Fibroblast of gingiva (primary cell): Measurements from ENCODE around the gene ACTN2.
"Not testable (repeated sequence)": the region's sequence is repeated elsewhere in the genome, so short reads cannot be mapped to it uniquely, and the experiment has no call there.

ENCODE experiments used
- DNase-seq: peaks from one replicate; pipeline ENCODE4 v3.0.0-alpha.2; 2011; ENCODE audit warnings: low read depth

The ACTN2 gene

DNA sequence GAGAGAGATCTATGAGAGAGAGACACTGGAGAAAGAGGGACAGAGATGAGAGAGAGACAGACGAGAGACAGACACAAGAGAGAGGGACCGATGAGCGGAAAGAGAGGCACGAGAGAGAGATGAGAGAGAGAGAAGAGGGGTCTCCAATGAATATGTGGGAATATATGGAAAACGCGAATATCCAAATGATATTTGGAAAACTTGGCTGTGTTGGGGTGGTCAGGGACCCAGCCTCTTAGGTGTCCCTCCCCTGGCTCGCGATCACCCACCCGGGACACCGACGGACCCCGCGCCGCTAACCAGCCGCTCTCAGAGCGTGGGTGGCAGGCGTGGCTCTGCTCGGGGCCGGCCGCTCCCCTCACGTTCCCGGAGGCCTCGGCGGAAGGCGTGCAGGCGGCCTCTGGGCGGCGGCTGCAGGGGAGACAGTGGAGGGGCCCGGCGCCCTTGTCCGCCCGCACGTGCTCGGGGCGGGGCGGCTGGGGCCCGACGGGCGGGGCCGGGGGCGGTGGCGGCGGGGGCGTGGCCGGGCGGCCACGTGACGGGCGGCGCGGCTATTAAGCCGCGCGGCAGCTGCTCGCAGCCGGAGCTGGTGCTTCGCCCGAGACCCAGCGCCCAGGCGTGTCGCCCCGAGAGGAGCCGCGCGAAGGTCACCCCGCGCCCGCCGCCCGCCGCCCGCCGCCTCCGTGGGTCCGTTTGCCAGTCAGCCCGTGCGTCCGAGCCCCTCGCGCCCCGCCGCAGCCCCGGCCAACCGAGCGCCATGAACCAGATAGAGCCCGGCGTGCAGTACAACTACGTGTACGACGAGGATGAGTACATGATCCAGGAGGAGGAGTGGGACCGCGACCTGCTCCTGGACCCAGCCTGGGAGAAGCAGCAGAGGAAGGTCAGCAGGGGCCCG, at the start of gene ACTN2:
TSS of gene ACTN2 (plus strand) at position 583 of the 898 bp plus-strand sequence. CDS start at position 758, 175 bp downstream.
- no peak for DNase-seq

DNA sequence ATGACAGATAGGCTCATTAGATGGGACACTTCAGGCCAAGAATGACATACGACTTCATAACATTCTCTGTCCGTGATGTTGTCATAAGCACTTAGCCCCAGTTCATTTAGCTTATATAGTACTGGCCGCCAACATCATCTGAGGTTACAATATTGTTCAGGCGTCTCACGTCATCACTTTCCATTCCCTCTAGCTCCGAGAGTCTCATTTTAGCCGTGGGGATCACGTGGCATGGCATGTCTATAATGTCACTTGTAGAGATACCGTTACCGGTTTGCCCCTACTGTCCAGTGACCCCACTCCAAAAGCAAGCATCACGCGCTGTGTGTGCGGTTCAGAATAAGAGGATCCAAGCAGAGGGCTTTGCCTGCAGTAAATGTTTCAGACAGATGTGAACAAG, 47.4 kb upstream of the ACTN2 start:
- no peak for DNase-seq

DNA sequence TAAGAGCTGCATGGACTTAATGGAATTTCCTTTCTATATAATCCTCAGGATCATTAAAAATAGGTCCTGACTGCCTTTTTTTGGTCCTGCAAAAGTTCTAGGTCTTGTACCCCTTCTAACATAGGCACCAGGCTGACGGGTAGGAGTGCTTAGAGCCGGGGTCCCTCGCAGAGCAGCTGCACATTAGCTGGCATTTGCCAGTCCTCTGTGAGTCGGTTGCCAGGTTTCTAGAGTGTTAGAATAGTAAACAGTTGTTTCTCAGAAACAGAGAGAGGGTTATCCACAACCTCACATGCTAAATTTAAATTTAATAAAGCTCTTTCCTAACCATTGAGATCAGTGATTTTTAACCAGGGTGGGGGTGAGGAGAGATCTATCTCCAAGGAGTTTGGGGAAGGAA, 46.6 kb upstream of the ACTN2 start:
- DNase-seq, result no peak

DNA sequence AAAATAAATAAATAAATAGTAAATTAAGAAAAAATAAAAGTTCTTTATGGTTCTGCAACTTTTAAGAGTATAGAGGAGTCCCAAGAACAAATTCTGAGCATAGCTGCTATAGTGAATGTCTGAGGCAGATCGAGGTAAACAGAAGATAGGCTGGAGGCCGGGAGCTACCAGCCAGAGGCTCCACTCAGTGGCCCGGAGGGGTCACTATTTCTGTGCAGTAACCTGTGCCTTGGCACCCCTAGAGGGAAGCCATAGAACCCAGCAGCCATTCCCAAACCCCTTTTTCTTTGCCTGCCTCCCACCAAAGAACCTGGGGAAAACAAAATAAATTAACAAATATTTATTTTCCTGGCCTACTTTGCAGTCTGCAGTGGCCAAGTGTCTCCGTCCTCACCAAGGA, 43.5 kb upstream of the ACTN2 start:
- no peak for DNase-seq

DNA sequence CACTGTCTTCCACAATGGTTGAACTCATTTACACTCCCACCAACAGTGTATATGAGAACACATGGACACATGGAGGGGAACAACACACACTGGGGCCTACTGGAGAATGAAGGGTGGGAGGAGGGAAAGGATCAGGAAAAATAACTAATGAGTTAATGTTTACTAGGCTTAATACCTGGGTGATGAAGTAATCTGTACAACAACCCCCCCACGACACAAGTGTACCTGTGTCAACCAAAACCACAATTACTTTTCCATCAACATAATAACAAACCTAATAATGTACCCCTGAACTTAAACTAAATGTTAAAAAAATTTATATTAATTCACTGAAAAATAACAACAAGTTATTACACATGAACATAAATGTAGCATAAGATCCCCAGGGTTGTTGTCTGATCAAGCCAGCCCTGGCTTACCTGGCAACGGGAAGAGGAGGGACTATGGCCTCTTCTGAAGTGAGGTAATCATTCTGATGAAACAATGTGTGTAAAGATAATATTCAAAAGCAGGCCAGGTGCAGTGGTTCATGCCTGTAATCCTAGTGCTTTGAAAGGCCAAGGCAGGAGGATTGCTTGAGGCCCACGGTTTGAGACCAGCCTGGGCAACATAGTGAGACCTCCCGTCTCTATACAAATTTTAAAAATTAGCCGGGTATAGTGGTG, 41.2 kb upstream of the ACTN2 start:
- no peak for DNase-seq

DNA sequence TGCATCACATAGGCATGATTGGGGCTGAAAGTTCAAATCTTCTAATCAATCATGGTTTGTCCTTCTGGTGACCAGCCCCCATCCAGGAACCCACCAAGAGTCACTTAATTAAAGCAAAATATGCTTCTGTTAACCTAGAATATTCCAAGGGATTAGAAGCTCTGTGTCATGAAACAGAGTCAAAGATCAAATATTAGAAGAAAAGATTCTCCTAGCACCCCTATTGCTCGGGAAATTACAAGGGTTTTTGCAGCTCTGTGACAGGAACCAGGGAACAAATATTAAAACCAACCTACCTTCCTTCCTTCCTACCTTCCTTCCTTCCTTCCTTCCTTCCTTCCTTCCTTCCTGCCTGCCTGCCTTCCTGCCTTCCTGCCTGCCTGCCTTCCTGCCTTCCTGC, 31.8 kb upstream of the ACTN2 start:
- DNase-seq, result no peak

DNA sequence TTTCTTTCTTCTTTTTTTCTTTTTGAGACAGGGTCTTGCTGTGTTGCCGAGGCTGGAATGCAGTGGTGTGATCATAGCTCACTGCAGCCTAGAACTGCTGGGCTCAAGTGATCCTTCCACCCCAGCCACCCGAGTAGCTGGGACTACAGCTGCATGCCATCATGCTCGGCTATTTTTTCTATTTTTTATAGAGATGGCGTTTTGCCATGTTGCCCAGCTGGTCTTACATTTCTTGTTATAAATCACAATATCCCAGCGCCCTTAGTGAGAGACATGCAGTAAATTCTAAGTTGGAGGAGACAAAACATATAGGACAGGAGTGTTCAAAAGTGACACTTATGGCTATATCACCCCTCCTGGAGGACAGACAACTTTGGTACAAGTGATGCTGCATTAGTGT, 31.3 kb upstream of the ACTN2 start:
- no peak for DNase-seq

DNA sequence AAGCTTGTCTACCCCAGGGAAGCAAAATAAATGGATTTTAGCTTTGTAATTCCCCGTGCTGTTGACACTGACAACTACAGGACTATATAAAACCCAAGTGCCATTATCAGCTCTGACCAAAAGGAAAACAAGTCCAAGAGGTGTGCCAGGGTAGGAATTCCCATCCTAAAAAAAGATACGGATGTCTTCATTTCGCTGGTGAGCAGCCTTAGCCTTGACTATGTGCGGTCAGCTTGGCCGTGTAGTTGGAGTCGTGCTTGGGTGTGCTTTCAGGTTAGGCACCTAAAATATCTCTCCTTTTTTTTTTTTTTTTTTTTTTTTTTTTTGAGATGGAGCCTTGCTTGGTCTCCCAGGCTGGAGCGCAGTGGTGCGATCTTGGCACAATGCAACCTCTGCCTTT, 28.9 kb upstream of the ACTN2 start:
- DNase-seq, result no peak

DNA sequence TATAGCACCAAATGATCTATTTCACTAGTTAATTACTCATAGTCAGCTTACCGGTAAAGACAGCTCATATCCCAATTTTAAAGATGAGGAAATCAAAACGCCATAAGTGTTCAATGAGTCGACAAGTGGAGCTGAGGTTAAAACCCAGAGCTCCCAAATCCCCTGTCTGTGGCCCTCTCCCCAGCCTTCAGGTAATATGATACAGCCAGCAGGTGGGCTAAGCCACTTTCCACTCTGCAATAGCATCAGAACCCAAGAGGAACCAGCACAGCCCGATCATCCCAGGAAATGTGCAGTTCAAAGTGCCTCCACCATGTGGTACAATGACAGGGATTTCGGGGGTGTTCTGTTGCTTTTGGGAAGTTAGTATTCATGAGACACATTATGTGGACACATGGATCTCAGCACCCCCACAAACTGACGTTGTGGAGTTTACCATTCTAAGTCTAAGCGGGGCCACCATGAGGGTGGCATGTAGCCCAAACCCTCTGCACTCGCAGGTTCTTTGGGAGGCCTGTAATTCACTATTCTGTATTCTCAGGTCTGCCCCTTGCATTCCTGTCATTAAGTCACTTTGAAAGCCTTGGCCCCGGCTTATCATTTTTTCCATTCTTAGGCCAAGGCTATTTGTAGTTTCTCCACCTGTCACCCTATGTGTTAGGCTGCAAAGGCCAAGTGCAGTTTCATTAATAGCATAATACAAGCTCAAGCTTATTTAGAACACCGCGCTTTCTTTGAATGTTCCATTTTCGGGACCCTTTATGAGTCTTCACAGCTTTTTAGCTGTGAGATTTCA, 26.3 kb upstream of the ACTN2 start:
- no peak for DNase-seq

DNA sequence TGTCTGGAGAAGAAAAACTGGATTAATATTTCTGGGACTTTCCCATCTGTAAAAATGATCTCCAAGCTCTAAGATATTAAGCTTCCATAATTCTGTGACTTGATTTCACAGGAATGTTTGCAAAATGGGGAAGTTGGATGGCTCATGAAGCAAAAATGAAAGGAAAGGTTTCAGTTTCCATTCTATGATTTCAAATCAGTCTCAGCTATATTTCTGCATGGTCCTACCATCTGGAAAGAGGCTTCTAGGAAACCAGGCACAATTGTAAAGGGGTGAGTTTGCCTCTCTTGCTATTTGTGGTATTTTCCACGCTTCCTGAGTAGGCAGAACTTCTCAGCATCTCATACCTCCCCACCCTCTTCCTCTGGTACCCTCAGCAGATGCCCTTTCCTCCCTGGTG, 22.4 kb upstream of the ACTN2 start:
- DNase-seq, result no peak

DNA sequence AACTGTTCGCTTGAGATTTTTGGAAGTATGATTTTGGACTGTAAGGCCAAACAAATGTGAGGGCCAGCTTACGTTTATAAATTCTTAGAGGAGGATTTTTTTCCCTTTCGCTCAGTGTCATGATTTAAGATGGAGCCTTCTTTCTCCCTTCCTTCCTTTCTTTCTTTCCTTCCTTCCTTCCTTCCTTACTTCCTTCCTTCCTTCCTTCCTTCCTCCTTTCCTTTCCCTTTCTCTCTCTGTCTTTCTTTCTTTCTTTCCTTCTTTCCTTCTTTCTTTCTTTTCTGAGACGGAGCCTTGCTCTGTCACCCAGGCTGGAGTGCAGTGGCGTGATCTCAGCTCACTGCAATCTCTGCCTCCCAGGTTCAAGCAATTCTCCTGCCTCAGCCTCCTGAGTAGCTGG, 17.4 kb upstream of the ACTN2 start:
- not testable (repeated sequence) for DNase-seq

DNA sequence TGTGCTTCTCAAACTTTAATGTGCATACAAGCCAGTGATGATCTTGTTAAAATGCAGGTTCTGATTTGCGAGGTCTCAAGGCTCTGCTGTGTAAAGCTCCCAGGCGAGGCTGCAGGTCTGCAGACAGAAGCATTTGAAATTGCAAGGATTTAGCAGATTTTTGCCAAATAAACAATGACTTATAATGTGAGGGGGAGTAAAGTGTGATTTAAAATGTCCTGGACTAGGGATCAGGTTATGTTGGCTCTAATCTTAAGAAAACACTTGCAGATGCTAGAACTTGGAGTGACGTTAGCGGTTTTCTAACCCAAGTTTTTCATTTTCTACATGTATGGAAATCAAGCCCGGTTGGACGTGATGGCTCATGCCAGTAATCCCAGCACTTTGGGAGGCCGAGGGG, 16.2 kb upstream of the ACTN2 start:
- no peak for DNase-seq

DNA sequence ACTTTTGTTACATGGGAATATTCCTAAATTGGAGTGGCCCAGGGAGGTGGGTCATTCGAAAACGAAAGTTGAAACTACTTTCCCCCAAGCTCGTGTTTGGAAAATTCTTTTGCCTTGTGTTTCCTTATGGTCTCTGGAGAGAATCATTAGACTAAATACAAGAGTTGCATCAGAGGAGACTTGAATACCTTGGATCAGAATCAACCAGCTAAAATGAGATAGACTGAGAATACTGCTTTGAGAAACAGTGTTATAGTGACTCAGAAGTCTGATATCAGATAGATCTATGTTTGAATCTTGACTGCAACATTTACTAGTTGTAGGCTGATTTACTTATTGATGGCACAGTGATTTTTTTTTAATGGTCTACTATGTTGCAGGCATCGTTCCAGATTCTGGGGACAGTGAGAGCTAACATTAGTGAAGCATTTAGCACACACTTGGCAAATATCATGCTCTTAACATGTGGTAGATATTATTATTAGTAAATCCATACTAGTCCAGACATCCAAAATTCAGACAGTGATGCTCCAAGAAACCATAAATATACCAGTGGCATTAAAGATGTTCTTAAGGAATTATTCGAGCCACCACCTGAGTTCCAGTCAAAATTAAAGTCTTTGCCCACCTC, 12.9 kb upstream of the ACTN2 start:
- peak; percentile 36 for DNase-seq

DNA sequence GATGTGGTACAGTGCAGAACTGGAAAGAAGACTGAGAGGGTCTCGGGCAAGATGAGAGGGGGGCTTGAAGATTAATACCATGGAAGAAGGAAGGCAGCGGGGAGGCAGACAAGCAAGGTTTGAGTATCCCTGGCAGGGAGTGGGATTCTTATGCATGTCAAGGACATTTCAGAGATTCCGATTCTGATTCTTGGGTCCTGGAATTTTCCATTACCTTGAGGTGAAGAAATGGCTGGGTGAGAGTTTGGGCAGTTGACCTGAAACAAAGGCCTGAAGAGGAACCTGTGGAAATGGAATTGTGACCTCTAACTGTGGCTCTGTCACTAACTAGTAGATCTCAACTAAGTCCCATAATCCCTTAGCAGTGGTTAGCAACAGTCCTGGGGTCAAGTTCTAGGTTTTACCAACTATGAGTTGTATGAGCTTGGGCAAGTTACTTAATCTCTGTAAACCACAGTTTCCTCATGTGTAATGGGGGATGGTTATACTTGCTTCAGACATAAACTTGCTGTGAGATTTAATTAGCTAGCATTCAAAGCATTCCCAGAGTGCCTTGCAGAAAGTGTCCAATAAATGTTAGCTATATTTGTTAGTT, 8.6 kb upstream of the ACTN2 start:
- no peak for DNase-seq

DNA sequence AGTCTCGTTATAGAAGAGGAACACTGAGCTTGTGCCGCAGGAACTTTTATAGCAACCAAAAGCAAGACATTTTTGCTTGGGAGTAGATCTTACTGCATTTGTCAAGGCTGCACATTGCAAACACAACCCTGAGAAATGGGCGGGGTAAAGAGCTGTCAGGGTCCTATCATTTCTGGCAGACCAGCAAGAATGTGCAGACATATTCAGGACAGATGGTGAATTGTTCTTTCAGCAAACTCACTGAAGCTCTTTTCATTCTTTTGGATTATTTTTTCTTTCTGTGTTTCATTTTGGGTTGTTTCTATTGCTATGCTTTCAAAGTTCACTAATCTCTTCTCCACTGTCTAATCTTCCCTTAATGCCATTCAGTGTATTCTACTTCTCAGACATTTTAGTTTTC, 5.1 kb upstream of the ACTN2 start:
- no peak for DNase-seq

DNA sequence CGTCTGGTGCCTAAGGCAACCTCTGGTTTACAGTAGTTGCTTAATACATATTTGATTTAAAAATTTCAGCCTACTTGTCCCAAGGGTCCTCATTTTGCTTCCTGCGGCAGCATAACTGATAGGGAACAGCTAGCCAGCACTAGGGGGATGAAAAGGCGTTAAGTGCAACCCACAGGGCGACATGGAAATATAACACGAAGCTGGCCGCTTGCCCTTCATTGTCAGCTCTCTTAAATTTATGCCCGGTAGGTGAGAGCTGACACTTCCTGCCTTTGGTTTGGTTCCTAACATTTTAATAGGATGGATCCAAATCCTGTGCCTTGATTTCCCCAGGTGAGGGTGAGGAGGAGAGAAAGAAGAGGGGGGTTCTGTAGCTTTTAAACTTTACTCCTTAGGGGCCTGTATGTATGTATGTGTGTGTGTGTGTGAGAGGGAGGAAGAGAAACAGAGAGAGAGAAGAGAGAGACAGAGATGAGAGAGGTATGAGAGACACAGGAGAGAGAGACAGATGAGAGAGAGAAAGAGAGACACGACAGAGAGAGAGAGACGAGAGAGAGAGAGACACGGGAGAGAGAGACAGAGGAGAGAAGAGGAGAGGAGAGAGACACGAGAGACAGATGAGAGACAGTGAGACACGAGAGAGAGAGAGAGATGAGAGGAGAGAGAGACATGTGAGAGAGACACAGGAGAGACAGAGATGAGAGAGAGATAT, 938 bp upstream of the ACTN2 start:
- no peak for DNase-seq

DNA sequence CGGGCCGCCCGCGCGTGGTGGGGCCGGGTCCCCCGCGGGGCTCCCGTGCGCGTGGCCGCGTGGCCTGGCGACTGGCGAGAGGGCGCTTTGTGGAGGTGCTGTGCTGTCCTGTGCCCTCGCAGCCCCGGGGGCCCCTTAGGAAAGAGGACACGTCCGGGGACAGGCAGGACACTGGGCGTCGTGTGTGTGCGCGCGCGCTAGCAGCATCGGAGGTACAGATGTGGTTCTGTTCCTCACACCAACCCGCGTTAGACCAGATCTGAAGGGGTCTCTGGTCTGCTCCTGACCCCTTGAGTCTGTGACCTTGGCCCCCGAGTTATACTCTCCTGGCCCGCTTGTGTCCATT, 489 bp downstream of the ACTN2 start:
- no peak for DNase-seq

DNA sequence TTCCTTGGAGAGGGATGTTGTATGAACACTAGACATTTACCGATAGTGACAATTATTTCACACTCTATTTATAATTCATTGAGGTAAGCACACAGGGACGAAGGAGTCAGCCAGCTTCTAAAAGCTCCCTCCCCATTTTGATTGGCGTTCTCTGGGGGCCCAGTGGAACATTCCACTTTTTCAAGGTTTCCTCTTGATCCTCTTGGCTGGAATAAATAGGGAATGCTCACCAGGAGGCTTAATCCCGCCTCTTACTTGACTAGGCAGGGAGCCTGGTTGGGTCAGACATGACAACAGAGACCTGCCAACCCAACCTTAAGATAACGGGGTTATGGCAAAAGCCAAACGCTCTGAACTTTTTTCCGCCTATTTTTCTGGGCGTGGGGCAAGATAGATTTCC, 974 bp downstream of the ACTN2 start:
- DNase-seq, result no peak

DNA sequence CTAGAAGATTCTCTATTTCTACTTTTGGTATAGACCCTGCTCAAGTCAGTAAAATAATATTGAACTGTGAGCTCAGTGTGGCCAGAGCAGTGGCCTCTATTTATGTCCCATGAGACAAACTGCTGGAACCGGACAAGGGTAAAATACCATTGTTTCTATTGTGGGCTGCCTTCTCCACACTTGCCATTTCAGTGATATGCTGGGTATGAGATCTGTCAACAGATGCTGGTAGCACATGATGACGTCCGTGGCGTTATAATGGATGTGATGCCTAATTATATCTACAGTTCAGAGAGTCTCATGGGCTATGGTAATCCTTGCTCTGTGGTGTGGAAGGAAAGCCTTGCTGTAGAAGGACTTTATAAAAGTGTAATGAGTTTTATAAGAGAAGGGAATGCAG, 2.4 kb downstream of the ACTN2 start:
- DNase-seq, result no peak

DNA sequence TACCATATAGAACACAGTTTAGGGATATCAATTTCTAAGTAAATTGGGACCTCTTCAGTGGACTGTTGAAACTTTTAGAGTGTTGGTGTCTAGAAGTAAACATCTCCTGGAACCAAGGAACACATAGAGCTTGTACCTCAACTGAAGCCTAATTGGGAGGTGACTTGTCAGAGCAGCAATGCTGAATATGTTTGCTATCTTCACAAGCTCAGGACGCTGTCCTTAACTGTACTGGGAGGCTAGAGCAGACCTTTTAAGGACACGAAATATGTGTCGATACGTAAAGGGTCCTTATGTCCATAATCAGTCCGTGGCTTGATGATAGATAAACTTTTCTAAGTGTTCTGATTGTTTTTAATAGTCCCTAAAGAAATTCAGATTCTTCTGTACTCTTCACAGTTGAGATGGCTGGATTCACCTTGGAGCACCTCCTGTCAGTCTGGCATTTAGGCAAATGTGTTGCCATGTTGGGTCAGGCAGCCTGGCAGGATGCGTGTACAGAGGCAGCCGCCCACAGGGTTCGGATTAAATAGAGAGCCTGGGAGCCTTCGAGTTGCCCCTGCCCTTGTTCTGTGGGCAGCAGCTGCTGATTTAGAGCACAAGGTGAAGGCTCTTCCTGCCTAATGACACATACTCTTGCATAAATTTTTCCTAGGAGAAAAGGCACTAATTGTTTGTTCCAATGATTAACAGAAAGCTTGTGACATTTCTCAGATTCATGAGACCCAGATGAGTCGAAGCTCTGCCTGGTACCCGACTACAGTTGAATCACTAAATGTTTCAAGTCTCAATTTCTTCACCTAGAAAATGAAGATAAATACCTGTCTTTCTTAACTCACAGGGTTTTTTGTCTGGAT, 3.6 kb downstream of the ACTN2 start:
- no peak for DNase-seq
